ENCODE data around the gene REM2.
A peak's percentile ranks its signal among the peaks of the same experiment; 100 is the strongest.

REM2 gene

GRCh38 chr14:22871224-22872032 is 11.6 kb upstream of the REM2 start, which contains the start of gene LRP10:
Gene LRP10, plus strand, starts transcription at chr14:22871740. Its CDS starts 564 bp downstream, at chr14:22872304.
- peaks cover 4% of the 10 kb centered on the region for H3K9me3 ChIP-seq (ENCODE audit: insufficient read depth, low read depth, low read length)
- H3K27me3 ChIP-seq (ENCODE audit: insufficient read depth, low read length), result no peaks in the 10 kb centered on the region
- H3K4me3 ChIP-seq (ENCODE audit: low read depth, low read length), result peak within 1 kb of the TSS; percentile 79
- H3K18ac ChIP-seq (ENCODE audit: low read length), result peak within 1 kb of the TSS; percentile 96
- H2BK12ac ChIP-seq (ENCODE audit: low read length), result peak within 1 kb of the TSS; percentile 50
- peak within 1 kb of the TSS; percentile 97 for H3K27ac ChIP-seq (ENCODE audit: low read depth, low read length)
- peak within 1 kb of the TSS; percentile 60 for H2AK5ac ChIP-seq (ENCODE audit: low read length)
- peak within 1 kb of the TSS; percentile 82 for H4K12ac ChIP-seq (ENCODE audit: low read depth, low read length)
- peaks cover 23 to 26% of the 10 kb centered on the region in 2 experiments for H3K36me3 ChIP-seq (ENCODE audit: control insufficient read depth in 1 of 2, insufficient read depth in 2 of 2, low read length in 2 of 2)
- H3K4me1 ChIP-seq (ENCODE audit: control insufficient read depth in 1 of 2, insufficient read depth in 2 of 2, low read length in 2 of 2), result peaks cover 4 to 5% of the 10 kb centered on the region in 2 experiments
- no CpG with 5 or more reads among the region's 50 CpGs for WGBS (ENCODE audit: extremely low coverage, insufficient coverage, insufficient read length)
- peak within 1 kb of the TSS; percentile 93 for H4K91ac ChIP-seq (ENCODE audit: low read depth, low read length)
- no peak within 1 kb of the TSS for H3K23ac ChIP-seq (ENCODE audit: low read length)
- H2BK5ac ChIP-seq (ENCODE audit: low read depth, low read length, poor library complexity), result peak within 1 kb of the TSS; percentile 97
- H3K4ac ChIP-seq (ENCODE audit: low read depth, low read length), result peak within 1 kb of the TSS; percentile 94
- H3K9ac ChIP-seq (ENCODE audit: low read length), result peak within 1 kb of the TSS; percentile 89
- DNase-seq, result peak; percentile 92
- H4K8ac ChIP-seq (ENCODE audit: low read depth, low read length), result peak within 1 kb of the TSS; percentile 91
- H3K4me2 ChIP-seq (ENCODE audit: low read length), result peak within 1 kb of the TSS; percentile 97
- H2BK120ac ChIP-seq (ENCODE audit: insufficient read depth, low read length, poor library complexity), result peak within 1 kb of the TSS; percentile 94
- H2AFZ ChIP-seq (ENCODE audit: insufficient read depth, low read length, poor library complexity), result peak within 1 kb of the TSS; percentile 96
- peak within 1 kb of the TSS; percentile 89 for H3K14ac ChIP-seq (ENCODE audit: low read length)
- peaks cover 11% of the 10 kb centered on the region for H3K79me1 ChIP-seq (ENCODE audit: low read length)
- peaks cover 7% of the 10 kb centered on the region for H3K79me2 ChIP-seq (ENCODE audit: control insufficient read depth, insufficient read depth, low read length, poor library complexity)

- Histone ChIP-seq H3K9ac (ENCODE audit: low read length) (peak overlapping the region; percentile 89), H3K4ac (ENCODE audit: low read depth, low read length) (peak overlapping the region; percentile 94), H2AFZ (ENCODE audit: insufficient read depth, low read length, poor library complexity) (peak overlapping the region; percentile 96), H3K27ac (ENCODE audit: low read depth, low read length) (peak overlapping the region; percentile 97), H2BK12ac (ENCODE audit: low read length) (peak overlapping the region; percentile 50), H3K79me1 (ENCODE audit: low read length) (peaks cover 11% of the 10 kb centered on the region), H3K79me2 (ENCODE audit: control insufficient read depth, insufficient read depth, low read length, poor library complexity) (peaks cover 7% of the 10 kb centered on the region), H2BK5ac (ENCODE audit: low read depth, low read length, poor library complexity) (peak overlapping the region; percentile 97), H3K9me3 (ENCODE audit: insufficient read depth, low read depth, low read length) (peaks cover 4% of the 10 kb centered on the region), H2AK5ac (ENCODE audit: low read length) (peak overlapping the region; percentile 60), H3K14ac (ENCODE audit: low read length) (peak overlapping the region; percentile 89), H3K23ac (ENCODE audit: low read length) (no peak overlapping the region), H3K27me3 (ENCODE audit: insufficient read depth, low read length) (no peaks in the 10 kb centered on the region), H3K18ac (ENCODE audit: low read length) (peak overlapping the region; percentile 96), H4K12ac (ENCODE audit: low read depth, low read length) (peak overlapping the region; percentile 82), H3K4me3 (ENCODE audit: low read depth, low read length) (peak overlapping the region; percentile 79), H3K36me3 (ENCODE audit: control insufficient read depth in 1 of 2, insufficient read depth in 2 of 2, low read length in 2 of 2) (peaks cover 31 to 34% of the 10 kb centered on the region in 2 experiments), H4K91ac (ENCODE audit: low read depth, low read length) (peak overlapping the region; percentile 93), H3K4me1 (ENCODE audit: control insufficient read depth in 1 of 2, insufficient read depth in 2 of 2, low read length in 2 of 2) (peaks cover 4 to 5% of the 10 kb centered on the region in 2 experiments), H4K8ac (ENCODE audit: low read depth, low read length) (peak overlapping the region; percentile 91), H3K4me2 (ENCODE audit: low read length) (peak overlapping the region; percentile 97), H2BK120ac (ENCODE audit: insufficient read depth, low read length, poor library complexity) (peak overlapping the region; percentile 94)
- no CpG with 5 or more reads among the region's 45 CpGs for WGBS (ENCODE audit: extremely low coverage, insufficient coverage, insufficient read length)
- DNase-seq, result peak; percentile 81 to 93
Measured at GRCh38 chr14:22872033-22872832, 10.8 kb upstream of the REM2 start.

- WGBS (ENCODE audit: extremely low coverage, insufficient coverage, insufficient read length), result no CpG with 5 or more reads among the region's 10 CpGs
- peaks cover 11% of the 10 kb centered on the region for H3K79me1 ChIP-seq (ENCODE audit: low read length)
- H3K4me2 ChIP-seq (ENCODE audit: low read length), result peak overlapping the region; percentile 97
- no peak for DNase-seq
- H3K9ac ChIP-seq (ENCODE audit: low read length), result peak overlapping the region; percentile 14
- H3K23ac ChIP-seq (ENCODE audit: low read length), result no peak overlapping the region
- H3K27ac ChIP-seq (ENCODE audit: low read depth, low read length), result no peak overlapping the region
- H4K8ac ChIP-seq (ENCODE audit: low read depth, low read length), result peak overlapping the region; percentile 40
- no peak overlapping the region for H3K4me3 ChIP-seq (ENCODE audit: low read depth, low read length)
- peak overlapping the region; percentile 29 for H3K18ac ChIP-seq (ENCODE audit: low read length)
- H2BK5ac ChIP-seq (ENCODE audit: low read depth, low read length, poor library complexity), result no peak overlapping the region
- H2BK120ac ChIP-seq (ENCODE audit: insufficient read depth, low read length, poor library complexity), result no peak overlapping the region
- no peak overlapping the region for H2BK12ac ChIP-seq (ENCODE audit: low read length)
- H3K9me3 ChIP-seq (ENCODE audit: insufficient read depth, low read depth, low read length), result peaks cover 4% of the 10 kb centered on the region
- no peak overlapping the region for H3K4ac ChIP-seq (ENCODE audit: low read depth, low read length)
- peaks cover 36 to 41% of the 10 kb centered on the region in 2 experiments for H3K36me3 ChIP-seq (ENCODE audit: control insufficient read depth in 1 of 2, insufficient read depth in 2 of 2, low read length in 2 of 2)
- no peak overlapping the region for H2AK5ac ChIP-seq (ENCODE audit: low read length)
- H3K4me1 ChIP-seq (ENCODE audit: control insufficient read depth in 1 of 2, insufficient read depth in 2 of 2, low read length in 2 of 2), result peaks cover 4 to 5% of the 10 kb centered on the region in 2 experiments
- peaks cover 7% of the 10 kb centered on the region for H3K79me2 ChIP-seq (ENCODE audit: control insufficient read depth, insufficient read depth, low read length, poor library complexity)
- peak overlapping the region; percentile 27 for H4K12ac ChIP-seq (ENCODE audit: low read depth, low read length)
- no peak overlapping the region for H2AFZ ChIP-seq (ENCODE audit: insufficient read depth, low read length, poor library complexity)
- H3K14ac ChIP-seq (ENCODE audit: low read length), result peak overlapping the region; percentile 35
- H3K27me3 ChIP-seq (ENCODE audit: insufficient read depth, low read length), result no peaks in the 10 kb centered on the region
- H4K91ac ChIP-seq (ENCODE audit: low read depth, low read length), result peak overlapping the region; percentile 8
Measured at GRCh38 chr14:22872833-22873520, 10.0 kb upstream of the REM2 start.
